GM12878 (cell line): ENCODE results near the gene FYTTD1. TPM values are rescaled to one million over a fixed set of nuclear protein-coding genes. Genes with fewer than 3 reads are reported as not detected.

Experiments used
- ATAC-seq: fragments of 200-7000 bp; cut with Tn5 transposase; 3 replicates; pipeline ENCODE4 v1.9.1; 2020; ENCODE audit warnings: mild to moderate bottlenecking, moderate library complexity
- BruUV-seq: library from RNA; stranded (reverse); fragments of 400-500 nt; replicated peaks from 2 replicates; lab custom pipeline; 2021; lab: Mats Ljungman, UMichigan
- CTCF ChIA-PET: fragments of 300-600 bp; sonication (Branson Sonifier 250); formaldehyde crosslinking; extraction: SDS; loops from one replicate; lab custom pipeline; 2021; ENCODE audit warnings: inconsistent platforms; lab: Yijun Ruan, JAX
- POLR2A ChIA-PET: fragments of 350-600 bp; formaldehyde crosslinking; extraction: SDS; loops from one replicate; lab custom pipeline; 2021; ENCODE audit warnings: inconsistent platforms; lab: Charles Lee
- RAD21 ChIA-PET: fragments of 300-600 bp; sonication (Branson Sonifier 250); formaldehyde crosslinking; loops from one replicate; lab custom pipeline; 2023; ENCODE audit warnings: antibody characterized with exemption; ENCODE audit not compliant: unreplicated experiment; lab: Charles Lee
- SMC1A ChIA-PET: fragments of 300-600 bp; sonication (Branson Sonifier 250); formaldehyde crosslinking; loops from one replicate; lab custom pipeline; 2023; ENCODE audit not compliant: unreplicated experiment, uncharacterized antibody; lab: Charles Lee
- DNase-seq: peaks from one replicate; pipeline ENCODE4 v3.0.0-alpha.2; 2011; ENCODE audit warnings: low read depth, low spot score
- FAIRE-seq: peaks from 3 replicates; lab custom pipeline; 2011; peaks lifted over from hg19 to GRCh38; lab: Jason Lieb, UNC
- H2AFZ ChIP-seq: 2 replicates; pipeline ENCODE4 v1.6.0; 2011; ENCODE audit warnings: low read depth, low read length, control low read depth; ENCODE audit not compliant: control insufficient read depth
- H3K27ac ChIP-seq: 2 replicates; pipeline ENCODE4 v1.5.1; 2011; ENCODE audit warnings: control low read depth; ENCODE audit not compliant: control insufficient read depth, insufficient read depth
- H3K27me3 ChIP-seq, 2 experiments: replicated peaks in 1 of 2; 2 replicates each; pipeline versions ENCODE4 v1.6.0 to v1.6.1; 2011; ENCODE audit warnings: low read length in 1 of 2; ENCODE audit not compliant: control insufficient read depth in 2 of 2, insufficient read depth in 2 of 2
- H3K36me3 ChIP-seq, 2 experiments: 2 replicates each; pipeline ENCODE4 v1.5.1; 2011; ENCODE audit warnings: low read length in 1 of 2; ENCODE audit not compliant: control insufficient read depth in 2 of 2, insufficient read depth in 2 of 2
- H3K4me1 ChIP-seq: 2 replicates; pipeline ENCODE4 v1.6.1; 2011; ENCODE audit warnings: mild to moderate bottlenecking, low read length, moderate library complexity, mixed read lengths; ENCODE audit not compliant: control insufficient read depth, insufficient read depth
- H3K4me2 ChIP-seq: 2 replicates; pipeline ENCODE4 v1.6.0; 2011; ENCODE audit warnings: control low read depth; ENCODE audit not compliant: control insufficient read depth, insufficient read depth
- H3K4me3 ChIP-seq: fragments of 200-600 bp; sonication (generic); 2 replicates; pipeline ENCODE4 v1.5.1; 2016
- H3K79me2 ChIP-seq: 2 replicates; pipeline ENCODE4 v1.6.0; 2011; ENCODE audit warnings: low read length; ENCODE audit not compliant: control insufficient read depth, insufficient read depth
- H3K9ac ChIP-seq: 2 replicates; pipeline ENCODE4 v1.8.0; 2011; ENCODE audit warnings: low read length, control low read depth, mixed read lengths; ENCODE audit not compliant: control insufficient read depth, insufficient read depth
- H3K9me3 ChIP-seq: replicated peaks from 3 replicates; pipeline ENCODE4 v1.5.1; 2011; ENCODE audit warnings: mild to moderate bottlenecking, low read length; ENCODE audit not compliant: control insufficient read depth, insufficient read depth
- H4K20me1 ChIP-seq: 2 replicates; pipeline ENCODE4 v1.6.0; 2011; ENCODE audit not compliant: control insufficient read depth, insufficient read depth
- CEBPZ ChIP-seq: fragments of 150-350 bp; IDR thresholded peaks from 2 replicates; pipeline ENCODE4 v1.6.1; 2016; ENCODE audit warnings: low read depth, low read length
- CREM ChIP-seq: IDR thresholded peaks from 2 replicates; pipeline ENCODE4 v1.6.1; 2014; ENCODE audit warnings: antibody characterized with exemption, low read depth
- CUX1 ChIP-seq: IDR thresholded peaks from 2 replicates; pipeline ENCODE4 v1.6.1; 2012; ENCODE audit warnings: improper control_type of control experiment, low read depth, low read length; ENCODE audit not compliant: insufficient replicate concordance
- HDAC2 ChIP-seq: fragments of 200-600 bp; sonication (generic); IDR thresholded peaks from 2 replicates; pipeline ENCODE4 v1.6.1; 2017
- IRF5 ChIP-seq: fragments of 450-650 bp; IDR thresholded peaks from 2 replicates; pipeline ENCODE4 v1.6.1; 2017; ENCODE audit warnings: borderline replicate concordance
- JUNB ChIP-seq: IDR thresholded peaks from 2 replicates; pipeline ENCODE4 v1.6.1; 2016; ENCODE audit warnings: antibody characterized with exemption, mild to moderate bottlenecking
- NBN ChIP-seq: fragments of 450-650 bp; IDR thresholded peaks from 2 replicates; pipeline ENCODE4 v1.6.1; 2016
- YBX1 ChIP-seq: fragments of 450-650 bp; IDR thresholded peaks from 2 replicates; pipeline ENCODE4 v1.6.1; 2016; ENCODE audit warnings: antibody characterized with exemption
- ZNF24 ChIP-seq: fragments of 450-650 bp; IDR thresholded peaks from 2 replicates; pipeline ENCODE4 v1.6.1; 2017; ENCODE audit warnings: antibody characterized with exemption, mild to moderate bottlenecking
- WGBS: methylation state at CpG from one replicate; pipeline ENCODE4 v1.1.6; 2016; ENCODE audit warnings: low lambda C conversion rate; ENCODE audit not compliant: insufficient replicate concordance, insufficient coverage; ENCODE audit errors: missing lambda C conversion rate; 5-methylcytosine and 5-hydroxymethylcytosine counted together
- in situ Hi-C: fragments of 300-500 bp; cut with MboI; formaldehyde crosslinking; loops from 9 replicates; pipeline ENCODE4 v1.14.3; 2018; ENCODE audit warnings: mixed read lengths
- intact Hi-C: fragments of 100-400 bp; cut with micrococcal nuclease; formaldehyde crosslinking; loops from one replicate; pipeline ENCODE4 v1.14.2; 2022; ENCODE audit not compliant: unreplicated experiment
- polyA plus RNA-seq, 11 experiments: library from polyadenylated mRNA; depleted of rRNA in 4 of 11; unstranded in 6 of 11; stranded (reverse) in 5 of 11; fragments of >200 nt; fragmentation: Nextera tagmentation in 4 of 11; fragmentation: Illumina TruSeq in 1 of 11; extraction: Ambion mirVana in 4 of 11; extraction: Trizol in 1 of 11; gene quantifications; 1 replicate in 1 of 11; 2 replicates in 10 of 11; pipeline versions ENCODE4 v1.2.1 to v1.2.3, GENCODE V29; 2011 to 2016; ENCODE audit warnings: inconsistent platforms in 2 of 11, missing spikeins in 2 of 11, low read depth in 1 of 11
- total RNA-seq, 4 experiments: library from RNA; depleted of rRNA in 3 of 4; stranded (reverse); fragments of >200 nt in 3 of 4; fragmentation: Illumina TruSeq in 1 of 4; extraction: Trizol in 1 of 4; gene quantifications; 2 replicates each; pipeline versions ENCODE4 v1.2.1 to v1.2.3, GENCODE V29; 2013 to 2021

FYTTD1 gene
- total and polyA plus RNA-seq, 10 of the 15 experiments (the other 5 are each of a cell fraction or from before 2014, with no cell fraction given), result 25.5 to 101 (median 59.4) TPM

- TF ChIP-seq NBN (0 out of 2 replicates have a peak, but pooled peaks have one; percentile 11), YBX1 (no peak), CREM (no peak)
Observed at GRCh38 chr3:197791892-197792647, 42.4 kb downstream of the FYTTD1 start (continued).

GRCh38 chr3:197793247-197793646, 43.6 kb downstream of the FYTTD1 start:
- ChIA-PET POLR2A (interaction anchor here (1.3 to 4.3 kb wide), 4 partner anchors 9 to 79 kb away, joined by 3 to 46 read pairs (median 7); no protein-coding TSS in a partner anchor), CTCF (interaction anchor here (0.8 to 2.6 kb wide), 5 partner anchors 8 to 82 kb away, joined by 3 to 11 read pairs (median 5); no protein-coding TSS in a partner anchor), RAD21 (interaction anchor here (0.9 to 6.2 kb wide), 9 partner anchors 9 to 80 kb away, joined by 3 to 53 read pairs (median 5); no protein-coding TSS in a partner anchor), SMC1A (interaction anchor here (0.9 to 4.6 kb wide), 10 partner anchors 8 to 111 kb away, joined by 3 to 56 read pairs (median 4); no protein-coding TSS in a partner anchor)
- no peaks in the 10 kb centered on the region for H3K27me3 ChIP-seq
- peaks cover 29% of the 10 kb centered on the region; the same call in 1 of the 2 replicates for H3K4me1 ChIP-seq
- ATAC-seq, result peak; percentile 47
- peak overlapping the region; percentile 25 for H3K9ac ChIP-seq
- peaks cover 79% of the 10 kb centered on the region for H3K79me2 ChIP-seq
- BruUV-seq, result TSS peak; percentile 17
- WGBS, result 3% methylated on average over 2 of the region's 2 CpGs
- H3K27ac ChIP-seq, result peak overlapping the region; percentile 66
- no peaks in the 10 kb centered on the region for H4K20me1 ChIP-seq
- FAIRE-seq, result peak; percentile 84
- no peaks in the 10 kb centered on the region; the same call in 2 of the 3 replicates for H3K9me3 ChIP-seq
- peak overlapping the region; percentile 70 for H3K4me3 ChIP-seq
- intact Hi-C loops (no loop called here), in situ Hi-C loops (no loop called here)
- no peak overlapping the region for H2AFZ ChIP-seq
- H3K36me3 ChIP-seq, result no peaks in the 10 kb centered on the region
- DNase-seq, result peak; percentile 49
- peak overlapping the region; percentile 65 for H3K4me2 ChIP-seq
- TF ChIP-seq JUNB, result peak; percentile 72; the same call in 1 of the 2 replicates
- no peak for TF ChIP-seq CEBPZ
- no peak for TF ChIP-seq CUX1
- no peak for TF ChIP-seq HDAC2
- TF ChIP-seq IRF5, result no peak
- TF ChIP-seq ZNF24, result 0 out of 2 replicates have a peak, but pooled peaks have one; percentile 7
